HG02588 (cell line): ENCODE results near the gene SLC25A21.

Source experiments
- ATAC-seq: cut with Tn5 transposase; IDR thresholded peaks from one replicate; pipeline ENCODE4 v1.9.1; 2021; ENCODE audit warnings: mild to moderate bottlenecking, moderate library complexity; ENCODE audit not compliant: unreplicated experiment

The SLC25A21 gene

GRCh38 chr14:36949371-36949770 is 223.0 kb downstream of the SLC25A21 start:
- ATAC-seq, result no peak

- ATAC-seq, result no peak
Measured at GRCh38 chr14:36948157-36948859, 224.1 kb downstream of the SLC25A21 start.

GRCh38 chr14:36947362-36947761 is 225.0 kb downstream of the SLC25A21 start:
- ATAC-seq, result no peak

GRCh38 chr14:36946872-36947271 is 225.5 kb downstream of the SLC25A21 start:
- ATAC-seq, result no peak

GRCh38 chr14:36944307-36945010 is 227.9 kb downstream of the SLC25A21 start:
- no peak for ATAC-seq

GRCh38 chr14:36942522-36943245 is 229.7 kb downstream of the SLC25A21 start:
- ATAC-seq, result no peak

GRCh38 chr14:36941783-36942521 is 230.5 kb downstream of the SLC25A21 start:
- ATAC-seq, result peak; percentile 87

- ATAC-seq, result no peak
Measured at GRCh38 chr14:36940476-36940875, 231.9 kb downstream of the SLC25A21 start.

GRCh38 chr14:36939265-36939664 is 233.1 kb downstream of the SLC25A21 start:
- ATAC-seq, result no peak

GRCh38 chr14:36938678-36939077 is 233.7 kb downstream of the SLC25A21 start:
- no peak for ATAC-seq

- no peak for ATAC-seq
Measured at GRCh38 chr14:36935976-36936678, 236.3 kb downstream of the SLC25A21 start.

- ATAC-seq, result no peak
Measured at GRCh38 chr14:36934304-36934703, 238.1 kb downstream of the SLC25A21 start.

GRCh38 chr14:36931791-36932190 is 240.6 kb downstream of the SLC25A21 start:
- no peak for ATAC-seq

- no peak for ATAC-seq
Measured at GRCh38 chr14:36928432-36928831, 244.0 kb downstream of the SLC25A21 start.

GRCh38 chr14:36925094-36925493 is 247.3 kb downstream of the SLC25A21 start:
- ATAC-seq, result no peak

GRCh38 chr14:36916668-36917067 is 255.7 kb downstream of the SLC25A21 start:
- no peak for ATAC-seq

GRCh38 chr14:36915081-36915480 is 257.3 kb downstream of the SLC25A21 start:
- ATAC-seq, result no peak

GRCh38 chr14:36910578-36910977 is 261.8 kb downstream of the SLC25A21 start:
- ATAC-seq, result no peak

- no peak for ATAC-seq
Measured at GRCh38 chr14:36905272-36905888, 267.0 kb downstream of the SLC25A21 start.

GRCh38 chr14:36901861-36902260 is 270.5 kb downstream of the SLC25A21 start:
- no peak for ATAC-seq
